Psoas muscle (tissue), 8 donors: ENCODE data around the gene TULP4. TPM values are rescaled to one million over a fixed set of nuclear protein-coding genes. Genes with fewer than 3 reads are reported as not detected.

Experiments used
- ATAC-seq, 4 donors: fragments of 200-7000 bp; cut with Tn5 transposase; one replicate each; pipeline ENCODE4 v1.9.1; 2020; ENCODE audit warnings: moderate library complexity in 3 of 4, mild to moderate bottlenecking in 2 of 4
- DNase-seq, 2 donors: peaks; one replicate each; pipeline ENCODE4 v3.0.0-alpha.2; 2020
- H3K27ac ChIP-seq: fragments of 200-600 bp; one replicate; pipeline ENCODE4 v1.8.0; 2022
- H3K27me3 ChIP-seq, 3 donors: fragments of 200-600 bp in 1 of 3; one replicate each; pipeline versions ENCODE4 v1.6.1 to v1.8.0; 2013 to 2022; ENCODE audit warnings: low read length in 2 of 3, mild to moderate bottlenecking in 2 of 3, moderate library complexity in 1 of 3; ENCODE audit not compliant: insufficient read depth in 3 of 3
- H3K36me3 ChIP-seq, 2 donors: fragments of 200-600 bp in 1 of 2; one replicate each; pipeline versions ENCODE4 v1.6.1 to v1.8.0; 2013 to 2022; ENCODE audit warnings: low read depth in 1 of 2, mild to moderate bottlenecking in 1 of 2, moderate library complexity in 1 of 2; ENCODE audit not compliant: insufficient read depth in 1 of 2
- H3K4me1 ChIP-seq: fragments of 200-600 bp; one replicate; pipeline ENCODE4 v1.8.0; 2022
- H3K4me3 ChIP-seq: fragments of 200-600 bp; one replicate; pipeline ENCODE4 v1.8.0; 2022; ENCODE audit warnings: mild to moderate bottlenecking
- H3K9me3 ChIP-seq: fragments of 200-600 bp; one replicate; pipeline ENCODE4 v1.8.0; 2022
- CTCF ChIP-seq: fragments of 200-600 bp; IDR thresholded peaks from one replicate; pipeline ENCODE4 v1.8.0; 2022; ENCODE audit warnings: antibody characterized with exemption
- WGBS, 3 donors: extraction: QIAGEN DNeasy Blood & Tissue Kit; methylation state at CpG; one replicate each; pipeline versions ENCODE4 v1.1.6 to v1.1.7; 2013; 5-methylcytosine and 5-hydroxymethylcytosine counted together
- intact Hi-C, 2 donors: fragments of 100-400 bp; cut with DNase I; formaldehyde crosslinking; loops; one replicate each; pipeline versions ENCODE4 v1.11.0 to v1.14.2; 2022
- polyA plus RNA-seq, 3 donors: library from polyadenylated mRNA; stranded (reverse); fragments of 200-250 nt; gene quantifications; one replicate each; pipeline ENCODE4 v1.2.3, GENCODE V29; 2013
- total RNA-seq, 4 donors: library from RNA; stranded (reverse); fragmentation: NEBNext Ultra II Directional in 2 of 4; extraction: Animal tissue kit (Norgen Biotek cat#: 25700) in 2 of 4; gene quantifications; one replicate each; pipeline versions ENCODE4 v1.2.1 to v1.2.4, GENCODE V29; 2021 to 2023
- donor health status: healthy with polysubstance abuse.
- donor health status: DM: no; HTN: no; CAD: no; lungs with moderate emphysema.
- donor health status: Bipolar disorder and iron deficiency.
- donor health status: healthy.
- donor health status: DM: yes; HTN: yes; CAD: no.
- donor health status: DM: no; HTN: no; CAD: no.
- donor health status: DM: no; HTN: no; CAD: no.
- donor health status: DM: yes; HTN: yes; CAD: no.

Gene TULP4
- total and polyA plus RNA-seq, 7 donors, result 2.2 to 103 (median 63.2) TPM

GRCh38 chr6:158353883-158354877 is 41.9 kb downstream of the TULP4 start:
- Histone ChIP-seq H3K4me3 (no peak overlapping the region), H3K36me3 (no peaks in the 10 kb centered on the region), H3K27me3 (no peaks in the 10 kb centered on the region), H3K4me1 (peaks cover 25% of the 10 kb centered on the region), H3K27ac (no peak overlapping the region), H3K9me3 (no peaks in the 10 kb centered on the region)
- ATAC-seq (no peak), DNase-seq (no peak)
- 72 to 83% (median 72%) methylated on average over 13 of the region's 13 CpGs for WGBS, 3 donors
- no peak for TF ChIP-seq CTCF
- intact Hi-C loops, result no loop called here

- H3K4me1 ChIP-seq, result peaks cover 46% of the 10 kb centered on the region
- ATAC-seq (no peak), DNase-seq (no peak)
- no peak for TF ChIP-seq CTCF
- no peak overlapping the region for H3K4me3 ChIP-seq
- no peak overlapping the region for H3K27ac ChIP-seq
- H3K9me3 ChIP-seq, result no peaks in the 10 kb centered on the region
- intact Hi-C loops, result no loop called here
- H3K36me3 ChIP-seq, result no peaks in the 10 kb centered on the region
- no peaks in the 10 kb centered on the region for H3K27me3 ChIP-seq
- 88 to 93% (median 92%) methylated on average over 12 of the region's 12 CpGs for WGBS, 3 donors
Observed at GRCh38 chr6:158356586-158357546, 44.6 kb downstream of the TULP4 start.

- no peaks in the 10 kb centered on the region for H3K36me3 ChIP-seq
- no peak overlapping the region for H3K4me3 ChIP-seq
- intact Hi-C loops, result no loop called here
- no peak overlapping the region for H3K27ac ChIP-seq
- H3K9me3 ChIP-seq, result no peaks in the 10 kb centered on the region
- TF ChIP-seq CTCF, result no peak
- DNase-seq (no peak), ATAC-seq (no peak)
- peaks cover 53% of the 10 kb centered on the region for H3K4me1 ChIP-seq
- WGBS, 3 donors, result 90 to 94% (median 93%) methylated on average over 7 of the region's 7 CpGs
- no peaks in the 10 kb centered on the region for H3K27me3 ChIP-seq
Observed at GRCh38 chr6:158357570-158358216, 45.4 kb downstream of the TULP4 start.

GRCh38 chr6:158358450-158359077 is 46.3 kb downstream of the TULP4 start:
- WGBS, 3 donors, result 48 to 57% (median 55%) methylated on average over 5 of the region's 5 CpGs
- ATAC-seq (peak; percentile 68 to 84 (median 79)), DNase-seq (no peak)
- TF ChIP-seq CTCF, result no peak
- no peaks in the 10 kb centered on the region for H3K9me3 ChIP-seq
- no peaks in the 10 kb centered on the region for H3K36me3 ChIP-seq
- no peaks in the 10 kb centered on the region for H3K27me3 ChIP-seq
- H3K27ac ChIP-seq, result peak overlapping the region; percentile 47
- intact Hi-C loops, result no loop called here
- no peak overlapping the region for H3K4me3 ChIP-seq
- H3K4me1 ChIP-seq, result peaks cover 46% of the 10 kb centered on the region
